BJ (cell line): ENCODE measurements around the gene XYLT1. TPM values are rescaled to one million over a fixed set of nuclear protein-coding genes. Genes with fewer than 3 reads are reported as not detected.

ENCODE experiments used
- CTCF ChIA-PET: fragments of 350-600 bp; formaldehyde crosslinking; extraction: SDS; loops from one replicate; lab custom pipeline; 2021; ENCODE audit warnings: antibody characterized with exemption, inconsistent platforms; lab: Yijun Ruan, JAX
- POLR2A ChIA-PET: fragments of 300-600 bp; sonication (Branson Sonifier 250); formaldehyde crosslinking; extraction: SDS; loops from one replicate; lab custom pipeline; 2021; ENCODE audit warnings: antibody characterized with exemption; lab: Charles Lee
- DNase-seq: peaks from one replicate; pipeline ENCODE4 v3.0.0-alpha.2; 2011; ENCODE audit warnings: low read depth
- H3K27me3 ChIP-seq: 2 replicates; pipeline ENCODE4 v1.6.0; 2011; ENCODE audit warnings: low read length; ENCODE audit not compliant: control insufficient read depth, insufficient read depth
- H3K36me3 ChIP-seq: 2 replicates; pipeline ENCODE4 v1.5.1; 2011; ENCODE audit warnings: low read length; ENCODE audit not compliant: control insufficient read depth, insufficient read depth
- H3K4me3 ChIP-seq: 2 replicates; pipeline ENCODE4 v1.5.1; 2011; ENCODE audit warnings: low read depth, mild to moderate bottlenecking, control low read depth, low read length
- CTCF ChIP-seq: IDR thresholded peaks from 2 replicates; pipeline ENCODE4 v1.5.1; 2011; ENCODE audit warnings: low read depth, mild to moderate bottlenecking, control low read depth, inconsistent platforms, low read length, moderate library complexity; ENCODE audit not compliant: insufficient read depth
- polyA plus RNA-seq: library from polyadenylated mRNA; depleted of rRNA; stranded (reverse); fragments of >200 nt; gene quantifications from 2 replicates; pipeline ENCODE4 v1.2.3, GENCODE V29; 2011

XYLT1 gene
- polyA plus RNA-seq, 1 experiment, result 15.9 TPM

DNA sequence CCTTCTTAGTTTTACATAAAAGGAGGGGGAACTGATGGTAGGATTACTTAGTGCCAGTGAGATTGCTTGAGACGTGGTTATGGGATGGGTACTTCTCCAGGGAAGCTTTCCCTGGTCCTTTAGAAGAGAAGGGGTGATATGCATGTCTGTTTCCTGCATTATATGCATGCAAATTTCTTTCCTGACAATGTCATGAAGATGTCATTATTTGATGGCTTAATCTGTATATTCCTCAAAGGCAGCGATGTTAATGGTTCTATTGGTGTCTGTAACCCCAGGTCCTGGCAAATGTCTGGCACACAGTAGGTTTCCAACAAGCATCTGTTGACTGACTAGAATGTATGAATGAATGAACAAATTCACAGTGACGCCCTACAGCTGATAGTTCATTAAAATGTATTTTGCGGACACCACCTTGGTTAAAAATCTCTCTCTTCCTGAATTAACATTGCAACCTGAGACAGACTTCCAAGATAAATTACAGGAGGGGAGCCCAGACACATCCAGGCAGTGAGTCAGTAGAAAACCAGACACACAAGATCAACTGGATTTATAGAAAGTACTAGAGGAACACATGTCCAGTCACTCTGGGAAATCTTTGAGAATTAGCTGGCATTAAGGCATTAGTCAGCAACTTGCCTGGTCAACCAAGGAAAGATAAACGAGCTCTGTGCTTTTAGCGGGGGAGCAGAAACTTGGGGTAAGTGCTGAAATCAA lies 293.4 kb downstream of the XYLT1 start:
- ChIA-PET CTCF (interaction anchor here (0.5 to 1.3 kb wide), 3 partner anchors 9 to 17 kb away, joined by 3 to 4 read pairs (median 3); no protein-coding TSS in a partner anchor), POLR2A (no interaction called here)
- peaks cover 4% of the 10 kb centered on the region for H3K36me3 ChIP-seq
- H3K27me3 ChIP-seq, result no peaks in the 10 kb centered on the region
- no peak for TF ChIP-seq CTCF
- DNase-seq, result no peak
- H3K4me3 ChIP-seq, result no peak overlapping the region

- DNase-seq, result no peak
- POLR2A ChIA-PET, result no interaction called here
- TF ChIP-seq CTCF, result no peak
- CTCF ChIA-PET, result interaction anchor here (0.6 to 1.3 kb wide), 6 partner anchors 14 to 195 kb away, joined by 3 to 4 read pairs (median 3); no protein-coding TSS in a partner anchor
- Histone ChIP-seq H3K36me3 (peaks cover 4% of the 10 kb centered on the region), H3K27me3 (no peaks in the 10 kb centered on the region), H3K4me3 (no peak overlapping the region)
Measured at GRCh38 chr16:17176199-17176598, 294.6 kb downstream of the XYLT1 start.

DNA sequence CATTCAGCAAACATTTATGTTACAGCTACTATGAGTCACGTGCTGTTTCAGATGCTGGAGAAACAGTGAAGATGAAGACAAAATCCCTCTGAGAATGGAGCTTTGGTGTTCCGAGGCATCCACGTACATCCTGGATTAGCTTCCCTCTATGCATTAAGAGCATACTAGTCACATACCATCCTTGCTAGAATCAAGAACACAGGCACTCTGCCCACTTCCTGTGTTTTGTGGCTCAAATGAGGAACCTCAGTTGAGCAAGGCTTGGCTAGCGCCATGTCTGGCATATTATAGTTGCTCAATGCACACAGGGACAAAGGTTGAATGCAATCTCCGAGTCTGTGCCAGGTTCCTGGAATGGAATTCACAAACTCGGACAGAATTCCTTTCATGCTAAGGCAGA lies 297.5 kb downstream of the XYLT1 start:
- no peak for DNase-seq
- no peak for TF ChIP-seq CTCF
- Histone ChIP-seq H3K4me3 (no peak overlapping the region), H3K36me3 (peaks cover 5% of the 10 kb centered on the region), H3K27me3 (no peaks in the 10 kb centered on the region)
- ChIA-PET CTCF (interaction anchor here (0.7 to 4.0 kb wide), 3 partner anchors 10 to 21 kb away, joined by 3 to 19 read pairs (median 4); no protein-coding TSS in a partner anchor), POLR2A (no interaction called here)

DNA sequence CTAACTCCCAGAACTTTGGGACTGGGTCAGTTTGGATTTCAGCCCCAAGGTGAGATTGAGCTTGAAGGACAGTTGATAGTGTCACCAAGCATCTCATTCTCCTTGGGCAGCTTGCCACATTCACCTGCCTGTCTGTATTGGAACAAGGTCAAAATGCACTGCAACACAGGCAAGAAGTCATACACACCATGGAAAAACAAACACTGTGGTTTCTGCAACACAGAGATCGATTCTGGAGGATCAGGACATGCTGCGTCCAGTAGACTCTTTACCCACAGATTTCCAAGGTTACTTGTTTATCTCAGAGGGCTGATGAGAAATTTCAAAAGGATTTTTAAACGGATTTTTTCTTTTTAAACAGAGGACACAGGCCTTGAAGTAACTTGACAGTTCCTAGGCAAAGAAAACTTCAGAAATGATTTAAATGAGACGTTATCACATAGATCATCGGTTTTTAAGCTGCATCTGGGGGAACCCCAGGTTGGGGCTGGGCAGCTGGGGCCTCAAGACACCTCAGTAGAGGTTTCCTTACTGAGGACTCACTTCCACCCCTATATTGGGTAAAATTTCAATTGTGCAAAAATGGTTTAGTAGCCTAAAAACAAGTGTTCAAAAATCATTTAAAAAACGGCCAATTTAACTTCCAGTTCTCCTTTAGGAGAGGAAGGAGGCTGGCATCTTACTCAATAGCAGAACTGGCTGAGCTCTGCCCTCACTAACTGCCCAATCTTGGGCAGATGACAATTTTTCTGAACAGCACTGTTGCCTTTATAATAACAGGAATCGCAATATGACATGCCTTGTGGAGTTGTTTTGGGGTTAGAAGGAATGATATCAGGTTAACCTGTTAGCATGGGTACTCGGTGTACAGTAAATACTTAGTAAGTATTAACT lies 299.3 kb downstream of the XYLT1 start:
- Histone ChIP-seq H3K36me3 (peaks cover 5% of the 10 kb centered on the region), H3K4me3 (no peak overlapping the region), H3K27me3 (no peaks in the 10 kb centered on the region)
- POLR2A ChIA-PET, result no interaction called here
- CTCF ChIA-PET, result interaction anchor here (4.0 kb wide), 1 partner anchor 23 kb away, joined by 19 read pairs; no protein-coding TSS in a partner anchor
- no peak for DNase-seq
- no peak for TF ChIP-seq CTCF

- peaks cover 4% of the 10 kb centered on the region for H3K36me3 ChIP-seq
- no peak for TF ChIP-seq CTCF
- H3K27me3 ChIP-seq, result no peaks in the 10 kb centered on the region
- CTCF ChIA-PET, result interaction anchor here (4.0 kb wide), 1 partner anchor 24 kb away, joined by 19 read pairs; no protein-coding TSS in a partner anchor
- POLR2A ChIA-PET, result no interaction called here
- H3K4me3 ChIP-seq, result no peak overlapping the region
- DNase-seq, result no peak
Measured at GRCh38 chr16:17170435-17170834, 300.3 kb downstream of the XYLT1 start.
